Panc1 (cell line): Measurements from ENCODE around the gene CAV3. TPM values are rescaled to one million over a fixed set of nuclear protein-coding genes. Genes with fewer than 3 reads are reported as not detected.

Source experiments
- ATAC-seq: fragments of 200-7000 bp; cut with Tn5 transposase; 2 replicates; pipeline ENCODE4 v1.9.1; 2020; ENCODE audit warnings: mild to moderate bottlenecking, moderate library complexity
- BruUV-seq: library from RNA; stranded (reverse); fragments of 400-500 nt; replicated peaks from 2 replicates; lab custom pipeline; 2021; lab: Mats Ljungman, UMichigan
- CTCF ChIA-PET: fragments of 300-600 bp; sonication (Branson Sonifier 250); formaldehyde crosslinking; loops from one replicate; lab custom pipeline; 2022; ENCODE audit warnings: antibody characterized with exemption; lab: Charles Lee
- POLR2A ChIA-PET: fragments of 300-600 bp; sonication (Branson Sonifier 250); formaldehyde crosslinking; loops from one replicate; lab custom pipeline; 2022; ENCODE audit warnings: antibody characterized with exemption; lab: Charles Lee
- DNase-seq: peaks from one replicate; pipeline ENCODE4 v3.0.0-alpha.2; 2010; ENCODE audit warnings: low read depth, low spot score
- H3K27ac ChIP-seq: 2 replicates; pipeline ENCODE4 v1.5.1; 2011; ENCODE audit warnings: mild to moderate bottlenecking, low read length, inconsistent platforms
- H3K27me3 ChIP-seq: fragments of 200-500 bp; sonication (Bioruptor generic); 2 replicates; pipeline ENCODE4 v1.6.0; 2014; ENCODE audit warnings: low read length, inconsistent platforms; ENCODE audit not compliant: control insufficient read depth, insufficient read depth
- H3K36me3 ChIP-seq: fragments of 200-500 bp; sonication (Bioruptor generic); 2 replicates; pipeline ENCODE4 v1.5.1; 2014; ENCODE audit warnings: inconsistent platforms, mild to moderate bottlenecking, low read length, moderate library complexity; ENCODE audit not compliant: control insufficient read depth, insufficient read depth
- H3K4me1 ChIP-seq: 2 replicates; pipeline ENCODE4 v1.5.1; 2011; ENCODE audit warnings: inconsistent platforms, mild to moderate bottlenecking, low read length, moderate library complexity; ENCODE audit not compliant: control insufficient read depth, insufficient read depth
- H3K4me3 ChIP-seq, 2 experiments: 2 replicates each; pipeline ENCODE4 v1.5.1; 2011 to 2012; ENCODE audit warnings: low read depth in 2 of 2, low read length in 2 of 2, mild to moderate bottlenecking in 2 of 2, inconsistent platforms in 1 of 2, moderate library complexity in 1 of 2
- H3K9me3 ChIP-seq: fragments of 200-500 bp; sonication (Bioruptor generic); 2 replicates; pipeline ENCODE4 v1.5.1; 2014; ENCODE audit warnings: low read depth, mild to moderate bottlenecking, inconsistent platforms, low read length, moderate library complexity; ENCODE audit not compliant: control insufficient read depth, insufficient read depth
- POLR2AphosphoS5 ChIP-seq: IDR thresholded peaks from 2 replicates; pipeline ENCODE4 v1.6.1; 2012; ENCODE audit warnings: mild to moderate bottlenecking, low read depth, low read length, moderate library complexity
- SIN3A ChIP-seq: IDR thresholded peaks from 2 replicates; pipeline ENCODE4 v1.6.1; 2012; ENCODE audit warnings: low read depth, mild to moderate bottlenecking, low read length, moderate library complexity, borderline replicate concordance; ENCODE audit not compliant: insufficient read depth
- TCF7L2 ChIP-seq: IDR thresholded peaks from 2 replicates; pipeline ENCODE4 v1.6.1; 2011; ENCODE audit warnings: mild to moderate bottlenecking, low read depth, low read length, inconsistent platforms
- in situ Hi-C: cut with HindIII; loops from 2 replicates; pipeline ENCODE4 v1.10.0; 2016; ENCODE audit warnings: low sequenced_read_pairs, low pct_unique_long_range_greater_than_20kb
- intact Hi-C: fragments of 100-400 bp; cut with micrococcal nuclease; formaldehyde crosslinking; loops from one replicate; pipeline ENCODE4 v1.10.0; 2022; ENCODE audit not compliant: unreplicated experiment
- total RNA-seq: library from RNA; stranded (reverse); gene quantifications from one replicate; pipeline ENCODE4 v1.2.1, GENCODE V29; 2021; ENCODE audit not compliant: unreplicated experiment
- TF ChIP-seq, protein P1 (sequence below): fragments of 450-650 bp; IDR thresholded peaks from 2 replicates; pipeline ENCODE4 v1.5.1; 2017; ENCODE audit warnings: mild to moderate bottlenecking
- TF ChIP-seq, protein P2 (sequence below), 2 experiments: IDR thresholded peaks; 2 replicates each; pipeline ENCODE4 v1.6.1; 2011 to 2012; ENCODE audit warnings: low read depth in 2 of 2, control low read depth in 1 of 2, low read length in 1 of 2, mild to moderate bottlenecking in 1 of 2, moderate library complexity in 1 of 2; ENCODE audit not compliant: insufficient read depth in 1 of 2

CAV3 gene
- total RNA-seq, 1 experiment from 2014 or later = not detected

DNA sequence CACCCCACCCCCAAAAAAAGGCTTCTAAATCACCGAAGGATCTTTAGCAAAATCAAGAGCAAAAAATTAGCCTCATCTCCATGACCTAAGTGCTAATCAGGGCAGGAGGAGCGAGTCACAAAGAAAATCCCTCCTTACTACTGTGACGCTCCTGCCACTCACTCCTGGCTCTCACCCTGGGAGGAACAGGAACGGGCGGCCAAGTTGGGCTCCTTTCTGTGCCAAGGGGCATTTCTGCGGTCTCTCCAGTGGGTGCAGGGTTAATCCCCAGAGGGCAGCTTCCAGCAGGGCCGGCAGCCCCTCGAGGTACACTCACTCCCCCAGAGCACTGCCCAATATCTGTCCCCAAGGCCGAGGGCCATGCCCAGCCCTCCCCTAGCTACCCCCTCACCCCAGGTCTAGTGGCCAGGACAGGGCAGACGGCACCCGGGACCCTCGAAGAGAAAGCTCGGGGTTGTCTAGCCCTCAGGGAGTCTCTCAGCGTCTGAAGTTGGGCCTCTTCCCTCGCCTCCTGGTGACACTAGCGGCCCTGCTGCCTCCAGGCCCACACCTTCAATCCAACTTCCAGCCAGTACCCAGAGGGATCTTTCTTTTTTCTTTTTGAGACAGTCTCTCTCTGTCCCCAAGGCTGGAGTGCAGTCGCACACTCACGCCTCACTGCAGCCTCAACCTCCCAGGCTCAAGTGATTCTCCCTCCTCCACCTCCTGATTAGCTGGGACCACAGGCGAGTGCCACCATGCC is 706 bp downstream of the CAV3 start:
- Histone ChIP-seq H3K36me3 (no peaks in the 10 kb centered on the region), H3K4me3 (no peak overlapping the region), H3K27ac (no peak overlapping the region), H3K4me1 (no peaks in the 10 kb centered on the region), H3K9me3 (no peaks in the 10 kb centered on the region), H3K27me3 (no peaks in the 10 kb centered on the region)
- TF ChIP-seq TCF7L2 (no peak), POLR2AphosphoS5 (no peak), SIN3A (no peak)
- TF ChIP-seq, protein P1, sequence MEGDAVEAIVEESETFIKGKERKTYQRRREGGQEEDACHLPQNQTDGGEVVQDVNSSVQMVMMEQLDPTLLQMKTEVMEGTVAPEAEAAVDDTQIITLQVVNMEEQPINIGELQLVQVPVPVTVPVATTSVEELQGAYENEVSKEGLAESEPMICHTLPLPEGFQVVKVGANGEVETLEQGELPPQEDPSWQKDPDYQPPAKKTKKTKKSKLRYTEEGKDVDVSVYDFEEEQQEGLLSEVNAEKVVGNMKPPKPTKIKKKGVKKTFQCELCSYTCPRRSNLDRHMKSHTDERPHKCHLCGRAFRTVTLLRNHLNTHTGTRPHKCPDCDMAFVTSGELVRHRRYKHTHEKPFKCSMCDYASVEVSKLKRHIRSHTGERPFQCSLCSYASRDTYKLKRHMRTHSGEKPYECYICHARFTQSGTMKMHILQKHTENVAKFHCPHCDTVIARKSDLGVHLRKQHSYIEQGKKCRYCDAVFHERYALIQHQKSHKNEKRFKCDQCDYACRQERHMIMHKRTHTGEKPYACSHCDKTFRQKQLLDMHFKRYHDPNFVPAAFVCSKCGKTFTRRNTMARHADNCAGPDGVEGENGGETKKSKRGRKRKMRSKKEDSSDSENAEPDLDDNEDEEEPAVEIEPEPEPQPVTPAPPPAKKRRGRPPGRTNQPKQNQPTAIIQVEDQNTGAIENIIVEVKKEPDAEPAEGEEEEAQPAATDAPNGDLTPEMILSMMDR = no peak
- TF ChIP-seq, protein P2, sequence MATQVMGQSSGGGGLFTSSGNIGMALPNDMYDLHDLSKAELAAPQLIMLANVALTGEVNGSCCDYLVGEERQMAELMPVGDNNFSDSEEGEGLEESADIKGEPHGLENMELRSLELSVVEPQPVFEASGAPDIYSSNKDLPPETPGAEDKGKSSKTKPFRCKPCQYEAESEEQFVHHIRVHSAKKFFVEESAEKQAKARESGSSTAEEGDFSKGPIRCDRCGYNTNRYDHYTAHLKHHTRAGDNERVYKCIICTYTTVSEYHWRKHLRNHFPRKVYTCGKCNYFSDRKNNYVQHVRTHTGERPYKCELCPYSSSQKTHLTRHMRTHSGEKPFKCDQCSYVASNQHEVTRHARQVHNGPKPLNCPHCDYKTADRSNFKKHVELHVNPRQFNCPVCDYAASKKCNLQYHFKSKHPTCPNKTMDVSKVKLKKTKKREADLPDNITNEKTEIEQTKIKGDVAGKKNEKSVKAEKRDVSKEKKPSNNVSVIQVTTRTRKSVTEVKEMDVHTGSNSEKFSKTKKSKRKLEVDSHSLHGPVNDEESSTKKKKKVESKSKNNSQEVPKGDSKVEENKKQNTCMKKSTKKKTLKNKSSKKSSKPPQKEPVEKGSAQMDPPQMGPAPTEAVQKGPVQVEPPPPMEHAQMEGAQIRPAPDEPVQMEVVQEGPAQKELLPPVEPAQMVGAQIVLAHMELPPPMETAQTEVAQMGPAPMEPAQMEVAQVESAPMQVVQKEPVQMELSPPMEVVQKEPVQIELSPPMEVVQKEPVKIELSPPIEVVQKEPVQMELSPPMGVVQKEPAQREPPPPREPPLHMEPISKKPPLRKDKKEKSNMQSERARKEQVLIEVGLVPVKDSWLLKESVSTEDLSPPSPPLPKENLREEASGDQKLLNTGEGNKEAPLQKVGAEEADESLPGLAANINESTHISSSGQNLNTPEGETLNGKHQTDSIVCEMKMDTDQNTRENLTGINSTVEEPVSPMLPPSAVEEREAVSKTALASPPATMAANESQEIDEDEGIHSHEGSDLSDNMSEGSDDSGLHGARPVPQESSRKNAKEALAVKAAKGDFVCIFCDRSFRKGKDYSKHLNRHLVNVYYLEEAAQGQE (IDR thresholded peaks at IDR 0.05; ENCODE audit: insufficient read depth in 1 of 2, low read depth in 2 of 2, low read length in 1 of 2) = no peak
- POLR2A ChIA-PET = no interaction called here
- ATAC-seq = no peak; the same call in 1 of the 2 replicates
- CTCF ChIA-PET = no interaction called here
- no peak for DNase-seq
- intact Hi-C loops (no loop called here), in situ Hi-C loops (no loop called here)
- no TSS peak for BruUV-seq

DNA sequence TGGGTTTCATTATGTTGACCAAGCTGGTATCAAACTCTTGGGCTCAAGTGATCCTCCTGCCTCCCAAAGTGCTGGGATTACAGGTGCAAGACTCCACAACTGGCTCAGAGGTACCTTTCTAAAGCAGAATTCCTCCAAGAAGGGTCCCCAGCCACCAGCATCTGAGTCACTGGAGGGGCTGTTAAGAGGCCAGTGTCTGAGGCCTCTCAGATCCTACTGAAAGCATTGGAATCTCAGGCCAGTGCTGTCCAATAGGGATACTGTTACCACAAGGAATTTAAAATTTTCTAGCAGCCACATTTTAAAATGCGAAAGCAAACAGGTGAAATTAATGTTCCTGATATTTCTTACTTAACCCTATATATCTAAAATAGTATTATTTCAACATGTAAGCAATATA is 1.3 kb downstream of the CAV3 start:
- no peak for DNase-seq
- H3K27me3 ChIP-seq = no peaks in the 10 kb centered on the region
- no peaks in the 10 kb centered on the region for H3K9me3 ChIP-seq
- BruUV-seq = no TSS peak
- ATAC-seq = no peak
- no peaks in the 10 kb centered on the region for H3K4me1 ChIP-seq
- H3K36me3 ChIP-seq = no peaks in the 10 kb centered on the region
- in situ Hi-C loops = no loop called here
- H3K4me3 ChIP-seq = no peak overlapping the region
- intact Hi-C loops = no loop called here
- H3K27ac ChIP-seq = no peak overlapping the region
- ChIA-PET CTCF (no interaction called here), POLR2A (no interaction called here)
- TF ChIP-seq TCF7L2 (no peak), POLR2AphosphoS5 (no peak), SIN3A (no peak)
- TF ChIP-seq, protein P1 = no peak
- TF ChIP-seq, protein P2 (IDR thresholded peaks at IDR 0.05; ENCODE audit: insufficient read depth in 1 of 2, low read depth in 2 of 2, low read length in 1 of 2) = no peak
